Mucosa of descending colon (tissue), 3 donors: ENCODE measurements around the gene PSD. TPM values are rescaled to one million over a fixed set of nuclear protein-coding genes. Genes with fewer than 3 reads are reported as not detected.

Experiments
- ATAC-seq: fragments of 200-7000 bp; cut with Tn5 transposase; one replicate; pipeline ENCODE4 v1.9.1; 2020; ENCODE audit warnings: mild to moderate bottlenecking, moderate library complexity
- DNase-seq, 3 donors: peaks; one replicate each; pipeline ENCODE4 v3.0.0-alpha.2; 2020
- H3K36me3 ChIP-seq: fragments of 200-600 bp; one replicate; pipeline ENCODE4 v1.8.0; 2021; ENCODE audit warnings: low read depth, mild to moderate bottlenecking
- H3K4me1 ChIP-seq: fragments of 200-600 bp; one replicate; pipeline ENCODE4 v1.8.0; 2021; ENCODE audit warnings: low read depth, mild to moderate bottlenecking
- H3K4me3 ChIP-seq: fragments of 200-600 bp; one replicate; pipeline ENCODE4 v1.8.0; 2021; ENCODE audit warnings: mild to moderate bottlenecking
- H3K9me3 ChIP-seq: fragments of 200-600 bp; one replicate; pipeline ENCODE4 v1.8.0; 2021; ENCODE audit warnings: mild to moderate bottlenecking
- CTCF ChIP-seq: fragments of 200-600 bp; IDR thresholded peaks from one replicate; pipeline ENCODE4 v1.8.0; 2022; ENCODE audit warnings: antibody characterized with exemption, mild to moderate bottlenecking
- intact Hi-C, 2 donors: fragments of 100-400 bp; cut with DNase I in 1 of 2; cut with micrococcal nuclease in 1 of 2; formaldehyde crosslinking; loops; one replicate each; pipeline versions ENCODE4 v1.11.0 to v1.11.1; 2022; cut with DNase I, micrococcal nuclease
- total RNA-seq, 3 donors: library from RNA; stranded (reverse); fragmentation: NEBNext Ultra II Directional in 2 of 3; extraction: Animal tissue kit (Norgen Biotek cat#: 25700) in 2 of 3; gene quantifications; one replicate each; pipeline versions ENCODE4 v1.2.1 to v1.2.4, GENCODE V29; 2021 to 2023
- donor health status: DM: no; HTN: no; CAD: no; lungs with moderate emphysema.
- donor health status: DM: no; HTN: no; CAD: no.
- donor health status: DM: no; HTN: yes; CAD: no.

The PSD gene
- total RNA-seq, 3 donors from 2014 or later = 8.2 to 228 (median 11.4) TPM

GRCh38 chr10:102408131-102408727 is 10.4 kb downstream of the PSD start:
- H3K36me3 ChIP-seq = no peaks in the 10 kb centered on the region
- intact Hi-C loops = no loop called here
- peaks cover 8% of the 10 kb centered on the region for H3K4me1 ChIP-seq
- H3K9me3 ChIP-seq = no peaks in the 10 kb centered on the region
- ATAC-seq = no peak
- DNase-seq = no peak
- TF ChIP-seq CTCF = no peak
- H3K4me3 ChIP-seq = no peak overlapping the region

DNA sequence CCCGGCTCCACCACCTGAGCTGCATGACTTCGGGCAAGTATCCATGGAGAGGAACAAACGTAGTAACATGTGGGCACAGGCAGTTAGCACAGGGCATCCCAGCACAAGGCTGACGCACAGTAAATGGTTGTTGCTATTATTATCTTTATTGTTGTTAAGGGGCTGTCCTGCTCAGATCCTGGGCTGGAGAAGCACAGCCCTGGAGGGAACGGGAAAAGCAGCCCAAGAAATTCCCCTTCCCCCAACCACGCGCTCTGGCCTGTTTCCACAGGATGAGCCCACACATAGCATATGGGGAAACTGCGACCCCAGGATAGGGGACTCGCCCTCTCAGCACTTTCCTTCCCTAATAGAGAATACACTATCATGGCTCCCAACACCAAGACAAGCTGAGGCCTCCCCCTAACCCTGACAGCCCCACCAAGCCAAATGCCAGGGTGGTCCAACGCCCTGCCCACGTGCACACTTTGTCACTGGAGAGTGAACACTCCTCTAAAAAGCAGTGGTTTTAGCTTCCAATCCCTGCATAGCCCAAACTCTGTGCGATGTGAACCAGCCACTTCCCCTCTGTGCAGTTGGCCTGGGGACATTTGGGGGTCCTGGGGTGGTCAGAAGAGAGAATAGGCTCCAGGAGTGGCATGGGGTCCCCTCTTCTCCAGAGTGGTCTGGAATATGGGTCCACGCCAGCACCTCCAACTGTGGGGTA is 11.0 kb downstream of the PSD start:
- DNase-seq (no peak), ATAC-seq (no peak)
- Histone ChIP-seq H3K4me1 (peaks cover 8% of the 10 kb centered on the region), H3K9me3 (no peaks in the 10 kb centered on the region), H3K4me3 (no peak overlapping the region), H3K36me3 (no peaks in the 10 kb centered on the region)
- intact Hi-C loops = no loop called here
- TF ChIP-seq CTCF = no peak

GRCh38 chr10:102406815-102407214 is 11.8 kb downstream of the PSD start:
- no peak for ATAC-seq
- Histone ChIP-seq H3K4me3 (no peak overlapping the region), H3K9me3 (no peaks in the 10 kb centered on the region), H3K36me3 (no peaks in the 10 kb centered on the region), H3K4me1 (peaks cover 8% of the 10 kb centered on the region)
- no peak for DNase-seq
- TF ChIP-seq CTCF = no peak
- intact Hi-C loops = no loop called here

DNA sequence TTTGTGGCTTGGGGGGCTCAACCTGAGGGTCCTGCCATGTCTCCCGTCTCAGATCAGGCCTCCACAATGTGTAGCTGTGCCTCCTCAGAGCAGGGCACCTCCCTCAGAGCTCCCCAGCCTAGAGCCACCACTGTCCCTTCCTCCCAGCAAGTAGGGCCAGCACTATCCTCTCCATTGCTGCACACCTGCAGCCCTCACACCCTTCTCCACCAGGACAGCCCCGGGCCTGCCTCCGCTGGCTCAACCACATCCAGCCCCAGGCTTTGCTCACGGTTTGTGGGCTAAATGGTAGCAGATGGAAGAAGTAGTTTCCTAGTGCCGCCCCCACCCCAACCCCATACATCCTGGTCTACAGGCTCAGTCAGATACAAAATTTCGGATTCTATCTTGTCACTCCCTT is 13.0 kb downstream of the PSD start:
- DNase-seq (no peak), ATAC-seq (no peak)
- H3K9me3 ChIP-seq = no peaks in the 10 kb centered on the region
- peaks cover 8% of the 10 kb centered on the region for H3K4me1 ChIP-seq
- no peaks in the 10 kb centered on the region for H3K36me3 ChIP-seq
- no peak overlapping the region for H3K4me3 ChIP-seq
- intact Hi-C loops = no loop called here
- no peak for TF ChIP-seq CTCF

- ATAC-seq (no peak), DNase-seq (no peak)
- TF ChIP-seq CTCF = no peak
- H3K9me3 ChIP-seq = no peaks in the 10 kb centered on the region
- no peaks in the 10 kb centered on the region for H3K36me3 ChIP-seq
- H3K4me1 ChIP-seq = peaks cover 8% of the 10 kb centered on the region
- H3K4me3 ChIP-seq = no peak overlapping the region
- intact Hi-C loops = no loop called here
Observed at GRCh38 chr10:102405108-102405571, 13.4 kb downstream of the PSD start.
